K562 treated with DMSO at 1 percent for 12 hours (cell line): Measurements from ENCODE around the gene PRKACA. TPM values are rescaled to one million over a fixed set of nuclear protein-coding genes. Genes with fewer than 3 reads are reported as not detected.

ENCODE experiments used
- total RNA-seq: library from RNA; unstranded; fragments of 300-600 nt; gene quantifications from 2 replicates; pipeline ENCODE4 v1.2.3, GENCODE V29; 2022; ENCODE audit not compliant: insufficient read depth

Gene PRKACA
- total RNA-seq = 47.4 and 104 TPM in 2 replicates

DNA sequence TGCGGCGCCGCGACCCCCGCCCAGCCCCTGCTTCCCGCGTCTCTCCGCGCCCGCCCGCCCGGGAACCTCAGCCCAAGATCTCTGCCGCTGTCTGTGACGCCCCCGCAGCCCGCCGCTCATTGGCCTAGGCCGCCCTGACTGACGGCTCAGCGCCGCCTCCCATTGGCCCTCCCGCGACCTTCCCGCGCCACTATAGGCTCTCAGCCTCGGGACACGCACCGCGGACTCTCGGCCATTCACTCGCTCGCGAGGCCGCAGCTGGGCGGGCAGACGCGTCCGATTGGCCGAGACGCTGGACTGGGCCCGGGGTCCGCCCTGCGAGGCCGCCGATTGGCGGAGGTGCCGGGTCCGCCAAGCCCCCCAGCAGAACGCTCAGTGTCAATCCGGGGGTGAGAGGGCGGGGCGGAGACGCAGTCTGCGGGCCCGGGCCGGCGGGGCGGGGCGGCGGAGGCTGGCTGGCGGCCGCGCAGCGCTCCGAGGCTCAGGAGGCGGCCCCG is at the start of gene PRKACA:
Gene PRKACA (minus strand): TSS at position 95 of the 497 bp plus-strand sequence. CDS start 215 bp downstream, outside the sequence.

DNA sequence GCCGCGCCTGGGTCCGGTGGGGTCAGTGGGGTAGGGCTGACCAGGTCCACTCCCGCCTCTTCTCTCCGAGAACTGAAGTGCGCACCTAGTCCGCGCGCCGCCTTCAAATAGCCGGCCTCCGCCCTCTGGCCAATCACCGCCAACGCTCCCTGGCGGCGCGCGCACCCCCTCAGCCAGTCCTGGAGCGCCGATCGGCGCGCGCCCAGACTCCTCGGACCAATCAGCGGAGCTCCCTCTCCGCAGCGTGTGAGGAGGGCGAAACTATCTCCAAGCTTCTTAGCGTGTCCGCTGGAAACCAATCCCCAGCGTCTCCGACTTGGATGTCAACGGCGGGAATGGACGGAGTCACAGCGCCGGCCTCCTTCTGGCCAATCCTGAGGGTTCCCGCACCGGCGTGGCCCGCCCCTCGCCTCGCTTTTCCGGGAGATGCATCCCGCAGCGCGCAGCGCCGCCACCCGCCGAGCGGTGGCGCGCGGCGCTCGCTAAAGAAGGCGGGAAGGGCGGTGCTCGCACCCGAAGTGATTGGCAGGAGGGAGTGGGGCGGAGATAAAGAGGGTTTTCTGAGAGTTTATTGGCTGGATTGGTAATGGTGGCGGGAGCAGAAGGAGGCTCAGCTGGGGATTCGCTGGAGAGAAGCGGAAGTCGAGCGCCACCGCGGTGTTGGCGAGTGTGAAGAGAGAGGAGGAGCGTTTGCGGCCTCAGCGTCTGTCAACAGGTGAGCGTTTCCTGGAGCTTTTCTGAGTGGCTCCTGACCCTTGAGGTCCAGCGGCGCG is 19.1 kb upstream of the PRKACA start, which contains the start of gene ASF1B:
Gene ASF1B (minus strand): TSS at position 81 of the 773 bp plus-strand sequence. CDS start 133 bp downstream, outside the sequence.

DNA sequence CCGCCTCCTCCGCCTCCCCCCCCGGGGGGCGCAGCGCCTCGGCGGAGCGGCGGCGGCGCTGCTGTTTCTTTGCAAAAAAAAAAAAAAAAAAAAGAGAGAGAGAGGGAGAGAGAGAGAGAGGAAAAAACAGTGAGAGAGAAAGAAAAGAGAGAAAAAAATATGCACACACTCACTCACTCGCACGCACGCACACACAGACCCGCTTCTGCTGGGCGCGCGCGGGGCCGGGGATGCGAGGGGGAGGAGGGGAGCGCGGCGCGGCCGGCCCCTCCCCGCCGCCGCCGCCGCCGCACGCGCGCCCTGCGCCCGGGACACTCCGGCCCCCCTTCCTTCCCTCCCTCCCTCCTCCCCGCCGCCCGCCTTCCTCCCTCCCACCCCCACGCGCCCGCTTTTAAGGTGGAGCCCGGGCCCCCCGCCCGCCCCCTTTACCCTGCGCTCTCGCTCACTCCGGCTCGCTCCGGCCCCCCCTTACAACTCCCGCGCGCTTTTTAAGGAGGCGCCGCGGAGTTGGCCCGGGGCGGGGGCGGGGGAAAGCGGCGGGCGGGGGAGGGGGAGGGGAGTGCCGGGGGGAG is 27.0 kb downstream of the PRKACA start, which contains the start of gene SAMD1:
Gene SAMD1 (minus strand): TSS at position 243 of the 572 bp plus-strand sequence.

DNA sequence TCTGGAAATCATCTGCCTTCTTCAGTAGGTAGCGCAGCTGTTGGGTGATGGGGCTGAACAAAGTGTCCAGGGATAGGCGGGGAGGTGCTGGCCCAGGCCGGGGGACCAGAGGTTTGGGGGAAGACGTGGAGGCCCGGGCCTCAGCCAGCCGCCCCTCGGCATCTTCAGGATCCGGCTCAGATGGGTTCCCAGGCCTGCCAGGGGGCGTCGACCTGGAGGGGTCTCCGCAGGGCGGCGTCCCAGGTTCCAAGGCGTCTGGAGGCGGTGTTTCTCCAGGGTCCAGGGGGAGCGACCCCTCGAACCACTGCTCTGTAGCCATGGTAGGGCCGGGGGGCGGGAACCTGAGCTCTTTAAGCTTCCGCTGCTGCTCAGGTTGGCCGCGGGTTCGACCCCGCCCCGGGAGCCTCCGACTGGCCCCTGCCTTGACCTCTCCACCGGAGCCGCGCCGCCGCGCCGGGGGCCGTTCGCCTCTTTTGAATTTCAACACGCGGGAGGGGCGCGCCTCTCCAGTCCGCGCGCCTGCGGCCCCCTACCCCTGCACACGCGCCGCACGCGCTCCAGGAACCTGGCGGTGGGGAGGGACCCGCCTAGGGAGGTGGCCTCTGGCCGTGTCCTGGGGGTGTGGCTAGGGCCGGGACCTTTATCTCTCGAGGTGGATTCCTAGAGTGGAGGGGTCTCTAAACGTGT is 32.1 kb downstream of the PRKACA start, which contains the start of gene C19orf67:
Gene C19orf67 (minus strand): TSS at position 475 of the 687 bp plus-strand sequence. CDS start 156 bp downstream, at position 319.

DNA sequence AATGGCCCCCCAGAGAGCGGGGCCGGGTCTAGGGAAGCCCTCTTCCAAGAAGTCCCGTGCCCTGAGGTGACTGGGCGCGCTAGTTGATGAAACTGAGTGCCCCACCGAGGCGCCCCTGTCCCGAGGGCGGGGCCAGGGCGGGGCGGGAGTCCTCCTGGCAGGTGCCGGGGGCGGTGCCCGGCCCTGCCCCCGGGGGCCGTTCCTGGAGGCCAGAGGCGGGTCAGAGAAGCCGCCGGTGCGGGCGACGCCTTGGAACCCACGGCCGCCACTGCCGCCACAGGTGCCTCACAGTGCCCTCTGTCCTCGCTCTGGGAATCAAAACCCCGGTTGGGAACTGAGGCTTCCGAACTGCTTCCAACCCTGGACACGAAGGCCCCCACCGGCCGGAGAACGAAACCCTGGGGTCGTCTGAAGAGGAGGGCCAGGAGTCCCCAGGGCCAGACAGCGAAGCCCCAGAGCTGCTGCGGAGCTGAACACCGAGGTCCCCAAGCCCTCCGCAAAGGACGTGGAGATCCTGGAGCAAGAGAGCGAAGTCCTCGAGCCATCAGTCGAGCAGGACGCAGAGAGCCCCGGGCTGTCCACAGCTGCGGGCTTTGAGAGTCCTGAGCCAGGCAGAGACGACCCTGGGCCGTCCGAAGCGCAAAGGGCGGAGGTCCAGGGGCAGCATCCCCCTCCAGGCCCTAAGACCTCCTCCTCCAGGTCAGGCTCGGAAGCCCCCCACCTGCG is 44.9 kb downstream of the PRKACA start, which contains the start of gene MISP3:
Gene MISP3 (plus strand): TSS at position 252 of the 726 bp plus-strand sequence. CDS start 524 bp downstream, outside the sequence.

DNA sequence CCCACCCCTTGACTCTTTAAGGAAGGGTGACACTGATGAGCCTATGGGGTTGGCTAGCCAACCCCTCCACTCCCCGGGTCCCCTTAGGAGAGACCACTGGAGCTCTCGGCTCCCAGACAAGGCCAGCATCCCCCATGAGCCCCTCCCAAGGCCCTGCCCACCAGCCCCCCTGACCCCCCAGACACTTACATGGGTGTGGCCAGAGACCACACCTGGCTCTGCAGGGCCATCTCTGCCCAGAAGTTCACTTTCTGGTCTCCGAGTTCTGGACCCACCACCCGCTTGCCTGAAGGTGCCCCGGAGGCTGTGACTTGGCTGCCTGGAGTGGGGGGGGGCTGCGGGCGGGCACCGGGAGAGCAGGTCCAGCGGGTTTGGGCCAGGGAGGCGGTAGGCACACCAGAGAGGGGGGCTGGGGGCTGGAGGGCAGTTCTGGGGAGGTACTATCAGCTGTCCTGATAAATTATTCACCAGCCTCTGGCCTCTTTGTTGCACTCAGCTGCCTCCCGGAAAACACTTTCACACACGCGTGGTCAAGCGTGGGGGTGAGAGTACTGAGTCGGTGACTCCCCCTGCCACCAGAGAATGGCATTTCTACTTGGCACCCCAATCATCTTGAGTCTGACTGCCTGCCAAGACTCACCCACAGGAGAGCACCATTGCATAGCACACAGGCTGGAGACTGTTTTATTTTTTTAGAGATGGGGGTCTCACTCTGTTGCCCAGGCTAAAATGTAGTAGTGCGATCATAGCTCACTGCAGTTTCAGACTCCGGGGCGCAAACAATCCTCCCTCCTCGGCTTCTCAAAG is 55.6 kb downstream of the PRKACA start, which contains the start of gene PALM3:
Gene PALM3 (minus strand): TSS at position 326 of the 807 bp plus-strand sequence. CDS start 96 bp downstream, at position 230.

Other genes starting within 250 kb of the PRKACA start
- not detected in 2 replicates for gene NANOS3, start 240.6 kb downstream of the PRKACA start, total RNA-seq
- gene BRME1, start 211.6 kb downstream of the PRKACA start, total RNA-seq = 10.9 and 12.5 TPM in 2 replicates
- 24.9 and 41.3 TPM in 2 replicates for gene CC2D1A, start 211.6 kb downstream of the PRKACA start, total RNA-seq
- 1.2 and 2.6 TPM in 2 replicates for gene PODNL1, start 179.3 kb downstream of the PRKACA start, total RNA-seq
- gene DCAF15, start 165.3 kb downstream of the PRKACA start, total RNA-seq = 50.7 and 69.3 TPM in 2 replicates
- gene RFX1, start 111.4 kb downstream of the PRKACA start, total RNA-seq = 8.6 and 11.3 TPM in 2 replicates
- not detected in 2 replicates for gene RLN3, start 89.6 kb downstream of the PRKACA start, total RNA-seq
- 10.6 and 15.2 TPM in 2 replicates for gene IL27RA, start 86.0 kb downstream of the PRKACA start, total RNA-seq
- gene PALM3, start 55.7 kb downstream of the PRKACA start, total RNA-seq = 1.8 and 2.3 TPM in 2 replicates
- 3.6 and 5.1 TPM in 2 replicates for gene MISP3, start 45.0 kb downstream of the PRKACA start, total RNA-seq
- gene C19orf67, start 32.0 kb downstream of the PRKACA start, total RNA-seq = not detected in 2 replicates
- gene SAMD1, start 27.0 kb downstream of the PRKACA start, total RNA-seq = 37.9 and 57.0 TPM in 2 replicates
- gene ASF1B, start 18.8 kb upstream of the PRKACA start, total RNA-seq = 156 and 211 TPM in 2 replicates
- gene ADGRL1, start 88.4 kb upstream of the PRKACA start, total RNA-seq = 9.5 and 28.2 TPM in 2 replicates